ENCODE results near the gene LAGE3. TPM values are rescaled to one million over a fixed set of nuclear protein-coding genes. Genes with fewer than 3 reads are reported as not detected.

Gene LAGE3
- total and polyA plus RNA-seq, 10 of the 15 experiments (the other 5 are each of a cell fraction or from before 2014, with no cell fraction given), result 5.3 to 63.7 (median 19.7) TPM

- H3K9ac ChIP-seq (ENCODE audit: control insufficient read depth, insufficient read depth, low read length), result no peak overlapping the region
- ChIA-PET RAD21 (ENCODE audit: unreplicated experiment) (no interaction called here), POLR2A (no interaction called here), SMC1A (ENCODE audit: uncharacterized antibody, unreplicated experiment) (no interaction called here), CTCF (no interaction called here)
- no peak for ATAC-seq
- in situ Hi-C loops (cut with MboI), result no loop called here
- intact Hi-C loops (cut with micrococcal nuclease; ENCODE audit: unreplicated experiment), result no loop called here
- DNase-seq (ENCODE audit: low read depth, low spot score), result no peak
- H3K27ac ChIP-seq (ENCODE audit: control insufficient read depth, insufficient read depth), result no peak overlapping the region
- H3K4me2 ChIP-seq (ENCODE audit: control insufficient read depth, insufficient read depth), result no peak overlapping the region
- no peaks in the 10 kb centered on the region for H3K79me2 ChIP-seq (ENCODE audit: control insufficient read depth, insufficient read depth, low read length)
- H3K36me3 ChIP-seq (ENCODE audit: control insufficient read depth in 2 of 2, insufficient read depth in 2 of 2, low read length in 1 of 2), result no peaks in the 10 kb centered on the region
- no peaks in the 10 kb centered on the region for H4K20me1 ChIP-seq (ENCODE audit: control insufficient read depth, insufficient read depth)
- no peaks in the 10 kb centered on the region; the same call in 2 of the 3 replicates for H3K9me3 ChIP-seq (replicated peaks; ENCODE audit: control insufficient read depth, insufficient read depth, low read length)
- no TSS peak for BruUV-seq (replicated peaks)
- no peaks in the 10 kb centered on the region for H3K27me3 ChIP-seq (replicated peaks in 1 of 2; ENCODE audit: control insufficient read depth in 2 of 2, insufficient read depth in 2 of 2, low read length in 1 of 2)
- H3K4me1 ChIP-seq (ENCODE audit: control insufficient read depth, insufficient read depth, low read length), result no peaks in the 10 kb centered on the region
- 58% methylated on average over 13 of the region's 13 CpGs for WGBS (ENCODE audit: insufficient coverage, insufficient replicate concordance, low lambda C conversion rate, missing lambda C conversion rate)
- H2AFZ ChIP-seq (ENCODE audit: control insufficient read depth, low read depth, low read length), result no peak overlapping the region
- no peak for FAIRE-seq
- TF ChIP-seq NBN (IDR thresholded peaks at IDR 0.05) (no peak), FOS (IDR thresholded peaks at IDR 0.05; ENCODE audit: borderline replicate concordance, extremely low read depth, insufficient read length) (no peak), KLF5 (IDR thresholded peaks at IDR 0.05; ENCODE audit: partially characterized antibody) (no peak), TBL1XR1 (IDR thresholded peaks at IDR 0.05; ENCODE audit: low read depth, low read length) (no peak), ESRRA (IDR thresholded peaks at IDR 0.05; ENCODE audit: low read length) (no peak), HDAC2 (IDR thresholded peaks at IDR 0.05) (no peak), BMI1 (IDR thresholded peaks at IDR 0.05; ENCODE audit: borderline replicate concordance) (no peak), MEF2A (IDR thresholded peaks at IDR 0.05; ENCODE audit: insufficient read depth, low read depth, low read length) (no peak), RELA (IDR thresholded peaks at IDR 0.05; ENCODE audit: borderline replicate concordance, partially characterized antibody) (no peak), STAT3 (IDR thresholded peaks at IDR 0.05; ENCODE audit: low read depth, low read length) (no peak), CREM (IDR thresholded peaks at IDR 0.05; ENCODE audit: low read depth) (no peak), ZBED1 (IDR thresholded peaks at IDR 0.05; ENCODE audit: borderline replicate concordance) (no peak), TAF1 (IDR thresholded peaks at IDR 0.05; ENCODE audit: borderline replicate concordance, low read depth, low read length) (no peak), EGR1 (IDR thresholded peaks at IDR 0.05; ENCODE audit: borderline replicate concordance in 1 of 2, low read depth in 2 of 2, low read length in 2 of 2) (no peak), HSF1 (IDR thresholded peaks at IDR 0.05; ENCODE audit: low read depth, low read length) (no peak)
- TF ChIP-seq, protein P1, sequence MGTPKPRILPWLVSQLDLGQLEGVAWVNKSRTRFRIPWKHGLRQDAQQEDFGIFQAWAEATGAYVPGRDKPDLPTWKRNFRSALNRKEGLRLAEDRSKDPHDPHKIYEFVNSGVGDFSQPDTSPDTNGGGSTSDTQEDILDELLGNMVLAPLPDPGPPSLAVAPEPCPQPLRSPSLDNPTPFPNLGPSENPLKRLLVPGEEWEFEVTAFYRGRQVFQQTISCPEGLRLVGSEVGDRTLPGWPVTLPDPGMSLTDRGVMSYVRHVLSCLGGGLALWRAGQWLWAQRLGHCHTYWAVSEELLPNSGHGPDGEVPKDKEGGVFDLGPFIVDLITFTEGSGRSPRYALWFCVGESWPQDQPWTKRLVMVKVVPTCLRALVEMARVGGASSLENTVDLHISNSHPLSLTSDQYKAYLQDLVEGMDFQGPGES (IDR thresholded peaks at IDR 0.05), result no peak
- TF ChIP-seq, protein P2, sequence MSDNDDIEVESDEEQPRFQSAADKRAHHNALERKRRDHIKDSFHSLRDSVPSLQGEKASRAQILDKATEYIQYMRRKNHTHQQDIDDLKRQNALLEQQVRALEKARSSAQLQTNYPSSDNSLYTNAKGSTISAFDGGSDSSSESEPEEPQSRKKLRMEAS (IDR thresholded peaks at IDR 0.05; ENCODE audit: low read depth, low read length), result no peak
- no peak overlapping the region for H3K4me3 ChIP-seq
Measured at GRCh38 chrX:154508384-154508745, 29.3 kb upstream of the LAGE3 start.

All from GM12878 (cell line).